KG1 (cell line): Measurements from ENCODE around the gene PPP1R12B.
A peak's percentile ranks its signal among the peaks of the same experiment; 100 is the strongest.
"Not testable (repeated sequence)": the region's sequence is repeated elsewhere in the genome, so short reads cannot be mapped to it uniquely, and the experiment has no call there.

Source experiments
- DNase-seq: peaks from one replicate; lab custom pipeline; 2025; lab: John Stamatoyannopoulos, UW

The PPP1R12B gene

DNA sequence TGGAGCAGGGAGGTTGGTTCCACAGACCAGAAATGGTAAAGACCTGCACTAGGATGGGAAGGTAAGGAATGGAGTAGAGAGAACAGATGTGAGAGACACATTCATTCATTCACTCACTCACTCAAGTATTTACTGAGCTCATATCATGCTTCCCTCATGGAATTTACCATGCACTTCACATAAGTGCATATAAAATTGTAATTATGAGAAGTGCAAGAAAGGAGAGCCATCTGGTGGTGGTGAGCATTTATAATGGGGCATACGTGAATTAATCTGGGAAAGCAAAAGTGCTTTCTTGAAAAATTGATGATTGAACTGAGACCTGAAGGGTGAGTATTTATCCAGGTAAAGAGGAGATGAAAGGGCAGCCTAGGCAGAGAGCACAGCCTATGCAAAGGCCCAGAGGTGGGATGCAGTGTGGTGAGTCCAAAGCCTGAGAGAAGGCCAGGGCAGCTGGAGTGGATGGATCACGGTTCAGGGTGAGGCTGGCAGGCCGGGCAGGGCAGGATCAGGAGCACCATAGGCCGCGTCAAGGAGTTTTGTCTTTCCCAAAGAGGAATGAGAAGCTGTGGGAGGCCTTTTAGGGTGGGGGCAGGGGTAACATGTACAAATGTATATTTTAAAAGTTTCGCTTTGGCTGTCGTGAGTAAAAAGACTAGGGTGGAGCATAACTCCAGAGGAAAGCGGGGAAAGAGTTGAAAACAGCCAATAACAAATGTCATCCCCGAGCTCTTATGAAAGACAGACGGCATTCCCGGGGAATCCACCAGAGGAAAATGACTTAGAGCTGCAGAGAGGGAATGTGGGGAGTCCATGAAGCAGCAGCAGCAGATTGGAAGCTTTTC lies 266.1 kb downstream of the PPP1R12B start:
- DNase-seq, result not testable (repeated sequence)

DNA sequence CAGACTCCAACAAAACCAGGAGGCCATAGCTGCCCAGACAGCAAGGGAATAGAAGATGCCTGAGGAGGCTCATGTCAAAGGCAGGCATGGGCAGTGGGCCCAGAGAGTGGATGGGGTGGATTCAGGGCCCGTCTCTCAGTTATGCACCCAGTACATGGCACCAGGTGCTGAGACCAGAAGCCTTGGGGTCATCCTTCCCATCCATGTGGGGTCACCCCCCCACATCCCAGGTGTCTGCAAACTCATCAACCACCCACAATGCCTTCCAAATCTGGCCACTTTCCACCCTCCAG lies 266.7 kb downstream of the PPP1R12B start:
- DNase-seq, result not testable (repeated sequence)

DNA sequence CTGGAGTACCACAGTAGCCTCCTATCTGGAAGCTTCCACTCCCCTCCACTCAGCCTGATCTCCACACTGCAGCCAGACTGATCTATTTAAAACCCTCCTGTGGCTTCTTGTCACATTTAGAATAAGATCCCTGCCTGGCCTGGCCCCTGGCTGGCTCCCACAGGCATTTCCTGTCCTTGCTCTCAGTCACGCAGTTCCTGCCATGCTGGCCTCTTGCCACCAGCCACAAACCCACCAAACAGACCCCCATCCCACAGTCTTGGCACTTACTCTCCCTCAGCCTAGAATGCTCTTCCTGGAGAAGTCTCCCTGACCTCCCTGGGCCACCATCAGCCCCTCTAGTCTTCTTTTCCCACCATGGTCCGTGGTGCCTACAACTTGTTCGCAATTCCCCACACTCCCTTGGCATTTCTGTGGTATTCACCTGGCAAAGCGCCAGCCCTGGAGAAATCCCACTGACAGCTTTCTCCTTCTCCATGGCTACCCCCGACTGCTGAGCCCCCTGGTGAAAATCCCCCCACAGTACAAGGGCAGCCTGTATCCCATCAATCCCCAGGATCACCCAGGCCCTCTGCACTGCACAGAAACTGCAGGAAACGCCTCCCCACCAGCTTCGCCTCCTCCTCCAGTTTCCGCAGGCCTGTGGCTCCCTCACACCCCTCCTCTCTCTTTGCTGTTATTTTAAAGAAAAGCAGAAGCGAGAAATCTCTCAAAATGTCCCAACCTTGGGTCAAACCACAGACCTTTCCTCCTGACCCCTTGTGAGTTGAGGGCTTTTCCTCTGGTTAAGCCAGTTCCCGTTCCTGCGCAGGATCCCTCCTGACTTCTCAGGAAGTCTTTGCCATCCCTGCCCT lies 267.2 kb downstream of the PPP1R12B start:
- DNase-seq, result peak; percentile 88

DNA sequence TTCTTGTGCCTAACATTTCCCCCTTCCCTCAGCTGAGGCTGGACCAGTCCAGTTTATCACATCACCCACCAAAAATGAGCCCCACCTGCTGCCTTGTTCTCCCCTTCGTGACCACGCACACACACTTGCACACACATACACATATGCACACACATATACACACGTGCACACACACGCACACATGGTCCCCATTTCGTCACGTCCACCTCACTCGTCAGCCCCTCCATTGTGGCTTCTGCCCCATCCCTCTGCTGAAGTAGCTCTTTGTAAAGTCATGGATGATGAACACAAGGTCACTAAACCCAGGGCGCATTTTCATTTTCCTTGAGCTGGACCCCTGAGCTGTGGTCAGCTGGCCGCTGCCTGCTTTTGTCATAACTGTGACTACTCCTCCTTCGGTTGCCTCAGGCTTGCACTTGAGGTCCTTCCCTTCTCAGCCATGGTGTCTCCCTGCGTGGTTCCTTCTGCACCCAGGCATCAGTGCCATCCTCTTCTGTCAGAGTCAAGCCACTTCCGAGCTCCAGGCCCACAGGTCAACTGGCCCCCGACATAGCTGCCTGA lies 267.9 kb downstream of the PPP1R12B start:
- DNase-seq, result peak; percentile 77

DNA sequence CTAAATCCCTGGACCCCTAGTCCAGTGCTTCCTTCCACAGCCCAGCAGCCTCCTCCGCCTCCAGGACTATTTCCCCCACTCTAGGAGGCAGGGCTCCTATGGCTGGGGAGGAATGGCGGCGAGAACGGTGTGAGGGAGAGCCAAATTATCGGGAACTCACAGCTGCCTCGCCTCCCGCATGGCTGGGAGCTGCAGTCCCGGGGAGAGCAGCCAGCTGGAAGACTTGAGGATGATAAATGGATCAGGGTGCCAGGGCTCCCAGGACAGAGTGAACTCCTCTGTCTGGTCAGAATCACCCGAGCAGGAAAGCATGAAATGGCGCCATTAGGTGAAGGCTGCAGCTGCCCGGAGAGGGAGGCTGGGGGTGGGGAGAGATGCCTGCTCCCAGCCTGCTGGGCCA lies 270.5 kb downstream of the PPP1R12B start:
- not testable (repeated sequence) for DNase-seq

DNA sequence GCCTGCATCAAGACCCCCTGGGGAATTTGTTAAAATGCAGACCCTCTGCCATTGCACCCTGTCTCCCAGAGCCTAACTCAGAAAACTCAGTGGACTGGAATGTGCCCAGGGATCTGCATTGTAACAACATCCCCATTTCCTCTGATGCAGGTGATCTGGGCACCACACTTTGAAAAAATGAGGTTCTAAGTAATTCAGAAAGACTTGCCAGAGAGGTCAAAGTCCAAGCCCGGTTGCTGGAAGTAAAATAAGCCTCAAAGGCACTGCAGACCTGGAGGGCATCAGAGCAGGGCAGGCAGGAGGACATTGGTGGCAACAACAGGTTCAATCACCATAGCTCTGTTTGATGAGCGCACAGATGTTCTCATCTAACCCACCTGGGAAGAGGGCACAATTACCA lies 271.0 kb downstream of the PPP1R12B start:
- no peak for DNase-seq

DNA sequence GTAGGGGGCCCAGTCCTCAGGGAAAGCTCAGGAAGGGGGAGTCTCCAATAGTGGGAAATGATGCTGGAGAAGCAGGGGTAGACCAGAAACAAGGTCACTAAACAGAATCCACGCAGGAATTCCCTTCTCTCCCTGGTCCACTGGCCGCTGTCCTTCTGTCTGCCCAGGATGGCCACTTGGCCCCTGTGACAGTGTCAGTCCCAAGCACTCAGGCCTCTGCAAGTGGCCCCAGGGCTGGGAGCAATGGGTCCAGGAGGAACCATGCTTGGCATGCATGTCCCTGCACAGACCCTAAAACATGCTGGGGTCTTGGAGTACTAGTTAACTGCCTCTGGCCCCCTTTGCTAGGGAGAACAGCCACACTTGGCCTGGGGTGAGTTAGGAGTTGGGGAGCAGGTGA lies 271.5 kb downstream of the PPP1R12B start:
- DNase-seq, result not testable (repeated sequence)

DNA sequence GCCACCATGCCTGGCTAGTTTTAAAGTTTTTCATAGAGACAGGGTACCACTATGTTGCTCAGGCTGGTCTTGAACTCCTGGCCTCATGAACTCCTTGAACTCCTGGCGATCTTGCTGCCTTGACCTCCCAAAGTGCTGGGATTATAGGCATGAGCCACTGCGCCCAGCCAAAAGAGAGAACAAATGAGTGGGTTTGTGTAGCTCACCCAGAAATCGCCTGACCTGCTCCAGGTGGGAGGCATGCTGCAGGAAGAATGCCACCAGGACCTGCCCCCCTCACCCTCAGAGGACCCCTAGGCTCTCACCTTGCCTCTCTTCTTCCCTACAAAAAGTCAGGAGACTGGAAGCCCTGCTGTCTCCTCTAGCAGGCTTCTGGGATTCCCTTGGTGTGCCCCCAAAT lies 272.9 kb downstream of the PPP1R12B start:
- no peak for DNase-seq

DNA sequence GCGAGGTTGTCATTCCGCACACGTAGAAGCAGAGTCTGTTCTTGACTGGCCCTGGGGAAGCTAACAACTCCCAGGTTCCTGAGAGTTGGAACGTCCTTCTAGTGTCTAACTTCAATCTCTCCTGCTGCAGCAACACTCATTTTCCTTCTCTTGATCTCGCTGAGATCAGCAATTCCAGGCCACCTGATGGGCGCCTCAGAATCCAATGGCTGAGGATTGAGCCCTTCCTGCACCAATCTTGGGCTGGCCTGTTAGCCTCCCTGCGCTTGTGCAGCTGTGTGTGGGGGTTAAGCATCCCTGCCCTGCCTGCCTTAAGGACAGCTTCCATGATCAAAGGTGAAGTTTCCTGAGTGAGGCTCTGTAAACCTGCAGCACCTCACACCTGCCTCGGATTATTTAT lies 273.9 kb downstream of the PPP1R12B start:
- no peak for DNase-seq

DNA sequence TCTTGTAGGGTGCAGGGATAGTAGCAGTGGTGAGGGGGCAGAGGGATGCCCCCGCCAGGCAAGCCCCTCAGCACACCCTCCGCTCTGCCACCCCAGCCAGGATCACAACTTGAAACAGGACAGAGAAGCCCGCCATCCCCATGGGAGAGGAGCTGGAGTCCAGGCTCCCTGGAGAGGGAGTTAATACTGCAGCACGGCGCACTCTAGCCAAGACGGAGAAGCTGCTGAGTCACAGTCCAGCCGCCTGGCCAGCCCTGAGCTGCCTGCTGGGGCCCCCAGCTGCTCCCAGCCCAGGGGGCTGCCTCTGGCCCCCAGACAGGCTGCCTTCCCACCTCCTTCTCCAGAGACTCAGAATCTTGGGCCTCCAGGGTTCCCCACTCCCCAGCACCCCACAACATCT lies 274.6 kb downstream of the PPP1R12B start:
- DNase-seq, result no peak

DNA sequence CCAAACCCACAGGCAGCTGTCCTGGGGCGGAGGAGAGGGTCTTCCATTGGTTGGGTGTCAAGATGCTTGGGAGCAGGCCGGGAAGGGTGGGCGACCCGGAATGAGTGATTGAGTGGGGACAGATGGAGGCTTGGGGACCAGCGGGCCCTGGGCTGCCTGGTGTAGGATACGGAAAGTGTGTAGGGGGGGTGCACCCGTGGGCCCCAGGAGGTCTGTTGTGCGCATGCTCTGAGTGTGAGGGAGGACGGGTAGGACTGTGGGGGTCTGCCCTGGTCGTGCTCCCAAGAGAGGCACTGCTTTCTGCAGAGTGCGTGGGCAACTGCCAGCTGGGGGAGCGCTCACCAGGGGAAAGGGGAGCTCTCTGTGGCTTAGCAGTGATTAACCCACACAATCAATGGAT lies 275.0 kb downstream of the PPP1R12B start:
- not testable (repeated sequence) for DNase-seq

DNA sequence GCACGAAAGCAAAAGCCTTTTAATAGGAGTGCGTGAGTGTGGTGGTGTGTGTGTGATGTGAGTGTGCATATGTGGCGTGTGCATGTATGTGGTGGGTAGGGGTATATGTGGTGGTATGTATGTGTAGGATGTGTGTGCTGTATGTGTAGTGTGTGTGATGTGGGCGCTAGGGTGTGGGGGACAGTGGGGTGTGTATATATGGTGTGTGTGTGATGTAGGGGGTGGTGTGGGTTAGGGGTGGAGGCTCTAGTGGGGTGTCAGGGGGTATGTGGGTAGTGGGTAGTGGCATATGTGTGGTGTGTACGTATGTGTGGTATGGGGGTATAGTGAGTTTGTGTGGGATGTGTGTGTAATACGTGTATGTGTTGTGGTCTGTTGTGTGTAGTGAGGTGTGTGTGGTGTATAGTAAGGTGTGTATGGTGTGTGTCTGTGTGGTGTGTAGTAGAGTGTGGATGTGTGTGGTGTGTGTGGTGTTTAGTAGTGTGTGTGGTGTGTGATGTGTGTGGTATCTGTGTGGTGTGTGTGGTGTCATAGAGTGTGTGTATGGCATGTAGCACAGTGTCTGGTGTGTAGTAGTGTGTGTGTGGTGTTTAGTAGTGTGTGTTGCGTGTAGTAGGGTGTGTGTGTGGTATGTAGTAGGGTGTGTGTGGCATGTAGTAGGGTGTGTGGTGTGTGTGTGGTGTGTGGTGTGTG lies 275.7 kb downstream of the PPP1R12B start:
- DNase-seq, result no peak

DNA sequence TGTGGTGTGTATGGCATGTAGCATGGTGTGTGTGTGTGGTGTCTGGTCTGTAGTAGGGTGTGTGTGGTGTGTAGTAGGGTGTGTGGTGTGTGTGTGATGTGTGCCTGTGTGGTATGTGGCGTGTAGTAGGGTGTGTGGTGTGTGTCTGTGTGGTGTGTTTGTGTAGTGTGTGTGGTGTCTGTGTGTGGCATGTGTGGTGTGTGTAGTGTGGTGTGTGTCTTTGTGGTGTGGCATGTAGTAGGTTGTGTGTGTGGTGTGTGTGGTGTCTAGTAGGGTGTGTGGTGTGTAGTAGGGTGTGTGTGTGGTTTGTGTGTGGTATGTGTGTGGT lies 276.2 kb downstream of the PPP1R12B start:
- DNase-seq, result no peak

DNA sequence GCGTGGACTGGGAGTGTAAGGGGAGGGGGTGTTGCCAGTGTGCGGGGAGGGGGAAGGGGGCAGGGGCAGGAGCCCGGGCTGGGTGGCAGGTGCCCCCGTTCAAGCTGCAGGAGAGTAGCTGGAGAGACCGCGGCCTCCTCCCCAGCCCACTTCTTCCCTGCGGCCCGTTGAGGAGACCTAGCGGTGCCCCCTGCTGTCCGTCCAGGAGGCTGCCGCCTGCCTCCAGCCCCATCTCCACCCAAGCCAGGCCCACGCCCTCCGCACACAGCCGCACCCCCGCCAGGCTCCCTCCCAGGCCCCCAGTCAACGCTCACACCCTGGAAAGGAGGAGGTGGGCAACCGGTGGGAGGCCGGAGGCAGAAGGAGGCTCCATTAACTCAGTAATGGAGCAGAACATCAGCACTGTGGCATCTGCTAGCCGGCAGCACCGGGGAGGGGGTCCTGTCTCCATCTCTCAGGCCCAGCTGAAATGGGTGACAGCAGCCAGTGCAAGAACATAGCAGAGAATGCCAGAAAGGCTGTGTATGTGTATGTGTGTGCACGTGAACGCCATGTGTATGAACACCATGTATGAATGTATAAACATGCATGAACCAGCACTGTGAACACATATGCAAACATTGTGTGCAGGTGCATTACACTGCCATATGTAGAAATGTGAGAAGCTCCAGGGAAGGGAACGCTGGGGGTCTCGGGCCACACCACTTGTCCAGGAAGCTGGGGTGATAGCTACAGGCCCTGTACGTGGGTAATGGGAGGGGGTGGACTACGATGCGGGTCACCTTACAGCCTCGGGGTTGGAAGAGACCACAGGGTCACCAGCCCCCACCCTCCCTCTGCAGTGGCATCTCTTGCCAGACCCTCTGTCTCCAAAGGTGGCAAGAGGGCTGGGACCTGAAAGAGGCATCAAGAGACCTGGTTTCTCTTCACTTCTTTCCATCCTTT lies 277.2 kb downstream of the PPP1R12B start:
- DNase-seq, result no peak

DNA sequence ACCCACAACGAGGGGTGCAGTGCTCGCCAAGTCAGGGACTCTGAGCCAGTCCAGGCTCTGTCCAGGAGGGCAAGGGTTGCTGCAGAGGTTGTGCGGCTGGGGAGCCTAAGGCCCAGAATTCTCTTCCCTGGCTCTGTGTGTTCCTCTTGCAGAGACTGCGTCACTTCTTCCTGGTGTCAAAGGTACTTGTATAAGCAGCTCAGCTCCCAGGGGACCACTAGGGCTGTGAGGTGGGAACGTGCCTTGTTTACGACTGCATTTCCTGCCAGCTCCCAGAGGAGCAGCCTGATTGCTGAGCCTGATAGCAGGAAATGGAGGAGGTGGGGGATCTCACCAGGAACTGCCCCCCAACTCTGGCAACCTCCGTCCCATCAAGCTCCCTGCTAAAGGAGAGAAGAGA lies 278.5 kb downstream of the PPP1R12B start:
- DNase-seq, result not testable (repeated sequence)

DNA sequence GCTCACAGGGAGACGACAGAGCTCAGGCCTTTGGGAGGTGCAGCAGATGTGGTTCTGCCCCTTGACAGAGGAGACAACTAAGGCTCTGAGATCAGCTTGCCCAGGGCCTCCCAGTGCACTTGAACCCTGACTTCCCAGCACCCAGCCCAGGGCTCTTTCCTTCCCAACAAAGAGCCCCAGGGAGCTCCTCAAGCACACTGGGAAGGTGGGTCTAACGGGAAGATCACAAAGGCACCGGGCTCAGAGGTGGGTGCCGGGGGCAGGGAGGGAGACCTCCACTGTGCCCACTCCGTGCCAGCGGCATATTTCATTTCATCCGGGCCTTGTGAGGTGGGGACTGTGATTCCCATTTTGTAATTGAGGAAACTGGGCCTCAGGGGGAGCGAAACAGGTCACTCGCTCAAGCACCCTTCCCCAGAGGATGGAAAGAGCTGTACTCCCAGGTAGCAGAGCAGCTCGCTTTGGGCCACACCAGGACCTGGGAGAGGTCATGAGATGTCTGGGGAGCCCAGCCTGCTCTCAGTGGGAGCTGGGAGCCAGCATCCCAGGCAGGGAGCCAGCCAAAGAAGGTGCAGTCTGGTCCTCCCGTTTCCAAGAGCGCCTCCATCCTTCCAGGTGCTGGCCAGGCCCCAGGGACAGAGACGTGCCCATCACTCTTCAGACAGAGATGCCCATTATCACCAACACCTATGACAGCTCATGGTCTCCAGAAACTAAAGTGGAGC lies 279.5 kb downstream of the PPP1R12B start:
- no peak for DNase-seq

DNA sequence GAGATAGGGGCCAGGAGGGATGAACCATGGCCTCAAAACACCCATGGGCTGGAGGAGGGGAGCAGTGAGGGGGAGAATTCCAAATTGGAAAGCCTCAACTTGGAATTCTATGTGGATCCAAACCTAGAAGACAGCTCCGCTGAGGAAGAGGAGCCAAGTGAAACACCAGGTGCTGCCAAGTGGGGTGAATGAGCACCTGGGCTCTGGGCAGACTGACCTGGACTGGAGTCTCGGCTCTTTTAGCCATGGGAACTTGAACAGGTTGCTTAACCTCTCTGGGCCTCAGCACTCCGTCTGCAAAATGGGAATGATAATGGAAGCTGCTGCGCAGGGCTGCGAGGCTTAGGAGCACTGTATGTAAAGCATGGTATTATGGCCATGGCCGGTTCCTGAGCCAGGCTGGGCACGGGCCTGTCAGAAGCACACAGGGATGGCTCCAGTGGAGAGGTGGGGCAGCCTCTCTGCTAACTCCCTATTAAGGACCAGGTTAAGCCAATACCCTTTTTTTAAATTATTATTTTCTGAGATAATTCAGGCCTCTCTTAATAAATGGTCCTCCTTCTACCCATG lies 280.2 kb downstream of the PPP1R12B start:
- DNase-seq, result no peak

DNA sequence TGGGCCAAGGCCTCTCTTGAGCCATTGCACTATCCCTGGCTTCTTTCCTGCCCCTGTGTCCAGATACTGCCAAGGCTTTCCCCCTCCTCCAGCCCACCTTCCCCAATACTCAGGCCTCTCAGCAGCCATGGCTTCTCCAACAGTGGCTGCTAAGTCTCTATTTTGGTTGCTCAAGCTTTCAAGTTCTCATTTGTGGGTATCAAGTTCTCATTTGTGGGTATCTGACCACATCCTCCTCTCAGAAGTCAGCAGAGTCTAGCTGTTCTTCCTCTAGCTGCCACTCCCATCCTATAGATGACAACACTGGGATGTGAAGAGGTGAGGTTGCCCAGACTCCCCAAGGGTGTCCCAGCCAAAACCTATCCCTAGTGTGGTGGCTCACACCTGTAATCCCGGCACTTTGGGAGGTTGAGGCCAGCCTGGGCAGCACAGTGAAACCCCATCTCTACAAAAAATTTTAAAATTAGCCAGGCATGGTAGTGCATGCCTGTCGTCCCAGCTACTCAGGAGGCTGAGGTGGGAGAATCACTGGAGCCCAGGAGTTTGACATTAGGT lies 280.8 kb downstream of the PPP1R12B start:
- DNase-seq, result not testable (repeated sequence)

DNA sequence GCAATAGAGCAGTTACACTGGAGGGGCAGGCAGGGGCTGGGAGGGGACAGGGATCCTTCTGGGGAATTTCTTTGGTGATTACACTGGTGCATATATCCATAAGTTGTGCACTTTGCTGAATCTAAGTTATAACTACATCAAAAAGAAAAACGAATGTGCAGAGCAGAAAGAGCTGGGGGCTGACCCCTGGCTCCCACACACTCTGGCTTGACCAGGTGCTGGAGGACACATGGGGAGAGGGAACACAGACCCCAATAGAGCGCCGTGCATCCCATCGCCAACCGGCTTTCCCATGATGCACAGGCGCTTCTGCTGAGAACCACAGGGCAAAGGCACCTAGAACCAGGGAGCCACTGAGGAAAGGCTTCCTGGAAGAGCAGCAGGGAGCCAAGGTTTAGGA lies 281.6 kb downstream of the PPP1R12B start:
- not testable (repeated sequence) for DNase-seq

DNA sequence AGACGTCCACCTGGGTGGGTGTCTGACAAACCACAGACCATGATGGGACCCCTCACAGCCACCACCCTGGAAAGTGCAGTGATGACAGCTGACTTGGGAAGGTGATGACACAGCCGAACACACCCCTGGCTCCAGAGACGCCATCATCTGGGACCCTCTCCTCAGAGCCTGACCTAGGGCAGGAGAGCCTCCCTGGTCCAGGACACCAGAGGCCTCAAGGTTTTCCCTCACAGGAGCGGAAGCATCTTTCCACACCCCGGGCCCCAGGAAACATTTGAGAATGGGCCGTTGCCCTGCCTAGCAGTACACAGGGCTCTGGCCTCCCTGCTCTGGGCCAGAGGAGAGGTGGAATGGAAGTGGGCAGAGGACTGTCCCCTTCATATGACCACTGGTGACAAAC lies 282.0 kb downstream of the PPP1R12B start:
- DNase-seq, result no peak
